HG02943 (cell line): ENCODE data around the gene NRF1.
"Not testable (repeated sequence)": the region's sequence is repeated elsewhere in the genome, so short reads cannot be mapped to it uniquely, and the experiment has no call there.

Experiments used
- ATAC-seq: cut with Tn5 transposase; IDR thresholded peaks from one replicate; pipeline ENCODE4 v1.9.1; 2021; ENCODE audit warnings: mild to moderate bottlenecking, low read depth, moderate library complexity; ENCODE audit not compliant: unreplicated experiment

NRF1 gene

DNA sequence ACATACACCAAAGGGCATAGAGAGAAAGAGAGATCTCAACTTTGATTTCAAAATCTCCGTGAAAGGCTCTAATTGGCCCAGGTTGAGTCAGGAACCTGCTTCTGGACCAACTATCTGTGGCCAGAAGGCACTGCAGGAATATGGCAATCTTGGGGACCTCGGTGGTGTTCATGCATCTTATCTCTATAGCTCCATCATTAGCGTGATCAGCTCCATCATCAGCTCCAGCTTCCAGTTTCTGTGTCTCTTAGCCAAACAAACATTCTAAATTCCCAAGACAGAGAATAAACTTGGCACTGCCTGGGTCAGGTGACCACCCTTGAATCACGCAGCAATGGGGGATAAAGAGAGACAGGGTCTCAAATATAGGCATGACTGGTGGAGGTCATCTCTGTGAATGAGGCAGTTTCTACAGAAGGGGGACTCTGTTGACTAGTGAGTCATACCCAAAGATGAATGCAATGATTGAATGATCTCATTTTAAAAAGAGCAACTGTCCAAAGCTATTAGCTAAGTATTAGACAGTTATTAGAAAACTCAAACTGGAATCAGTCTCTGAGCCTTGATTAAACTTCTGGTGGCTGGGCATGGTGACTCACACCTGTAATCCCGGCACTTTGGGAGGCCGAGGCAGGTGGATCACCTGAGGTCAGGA lies 5.4 kb upstream of the NRF1 start:
- ATAC-seq = no peak

DNA sequence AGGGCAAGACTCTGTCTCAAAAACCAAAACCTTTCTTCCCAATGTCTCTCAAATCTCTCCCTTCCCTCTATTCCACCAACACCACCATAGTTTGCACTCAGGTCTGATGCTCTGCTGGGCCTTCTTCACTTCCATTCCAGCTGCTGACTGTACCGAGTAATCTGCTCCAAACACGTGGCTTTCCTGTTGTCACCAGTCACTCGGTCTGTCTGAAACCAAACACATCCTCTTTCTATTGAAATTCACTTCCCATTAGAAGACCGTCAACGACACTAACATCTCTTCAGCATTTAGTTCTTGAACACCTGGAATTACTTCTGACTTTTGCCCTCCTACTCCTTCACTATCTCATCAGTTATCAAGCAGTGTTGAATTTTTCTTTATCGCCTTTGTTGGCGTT lies 4.7 kb upstream of the NRF1 start:
- ATAC-seq = no peak

DNA sequence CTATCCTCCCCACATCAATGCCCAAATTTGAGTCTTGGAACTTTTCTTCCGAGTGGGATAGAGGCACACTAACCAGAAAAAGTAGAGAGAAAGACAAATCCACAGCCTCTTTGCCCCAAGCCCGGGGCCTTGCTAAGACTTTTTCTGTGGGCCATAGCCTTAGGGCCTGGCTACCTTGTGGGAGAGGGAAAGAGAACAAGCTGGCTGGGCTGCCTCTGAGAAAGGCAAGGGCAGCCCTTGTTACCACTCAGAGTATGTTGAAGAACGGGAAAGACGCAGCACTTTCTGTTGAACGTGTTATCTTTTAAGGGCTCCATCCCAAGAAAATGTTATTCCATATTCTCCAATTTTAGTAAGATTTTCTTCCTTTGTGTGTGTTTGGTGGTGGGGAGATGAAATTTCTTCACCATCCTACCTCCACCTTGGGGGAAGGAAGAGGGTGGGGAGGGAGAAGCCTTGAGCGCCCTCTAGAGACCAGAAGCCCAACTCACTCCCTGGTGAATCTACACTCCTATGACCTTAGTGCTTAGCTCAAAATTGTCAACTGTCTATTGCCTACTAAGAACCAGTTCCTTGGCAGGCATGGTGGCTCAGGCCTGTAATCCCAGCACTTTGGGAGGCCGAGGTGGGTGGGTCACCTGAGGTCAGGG lies 3.9 kb upstream of the NRF1 start:
- ATAC-seq = no peak

DNA sequence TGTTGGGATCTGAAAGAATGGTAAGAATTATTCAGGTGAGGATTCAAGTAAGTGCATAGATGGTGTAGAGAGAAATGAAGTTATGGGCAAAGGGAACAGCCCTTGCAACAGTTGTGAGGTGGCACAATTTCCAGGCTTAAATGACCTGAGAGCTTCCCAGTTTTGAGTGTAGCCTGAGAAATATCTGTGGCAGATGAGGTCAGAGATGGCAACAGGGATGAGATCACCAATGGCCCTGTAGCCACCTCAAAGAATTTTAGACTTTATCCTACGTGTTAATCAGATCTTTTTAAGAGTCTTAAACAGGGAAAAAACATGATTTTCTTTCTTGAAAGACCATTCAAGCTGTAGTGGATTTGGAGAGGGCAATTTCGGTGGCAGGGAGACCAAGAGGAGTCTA lies 1.9 kb upstream of the NRF1 start:
- no peak for ATAC-seq

- ATAC-seq = no peak
These were observed 743 bp upstream of the NRF1 start for GRCh38 chr7:129610709-129611245.

DNA sequence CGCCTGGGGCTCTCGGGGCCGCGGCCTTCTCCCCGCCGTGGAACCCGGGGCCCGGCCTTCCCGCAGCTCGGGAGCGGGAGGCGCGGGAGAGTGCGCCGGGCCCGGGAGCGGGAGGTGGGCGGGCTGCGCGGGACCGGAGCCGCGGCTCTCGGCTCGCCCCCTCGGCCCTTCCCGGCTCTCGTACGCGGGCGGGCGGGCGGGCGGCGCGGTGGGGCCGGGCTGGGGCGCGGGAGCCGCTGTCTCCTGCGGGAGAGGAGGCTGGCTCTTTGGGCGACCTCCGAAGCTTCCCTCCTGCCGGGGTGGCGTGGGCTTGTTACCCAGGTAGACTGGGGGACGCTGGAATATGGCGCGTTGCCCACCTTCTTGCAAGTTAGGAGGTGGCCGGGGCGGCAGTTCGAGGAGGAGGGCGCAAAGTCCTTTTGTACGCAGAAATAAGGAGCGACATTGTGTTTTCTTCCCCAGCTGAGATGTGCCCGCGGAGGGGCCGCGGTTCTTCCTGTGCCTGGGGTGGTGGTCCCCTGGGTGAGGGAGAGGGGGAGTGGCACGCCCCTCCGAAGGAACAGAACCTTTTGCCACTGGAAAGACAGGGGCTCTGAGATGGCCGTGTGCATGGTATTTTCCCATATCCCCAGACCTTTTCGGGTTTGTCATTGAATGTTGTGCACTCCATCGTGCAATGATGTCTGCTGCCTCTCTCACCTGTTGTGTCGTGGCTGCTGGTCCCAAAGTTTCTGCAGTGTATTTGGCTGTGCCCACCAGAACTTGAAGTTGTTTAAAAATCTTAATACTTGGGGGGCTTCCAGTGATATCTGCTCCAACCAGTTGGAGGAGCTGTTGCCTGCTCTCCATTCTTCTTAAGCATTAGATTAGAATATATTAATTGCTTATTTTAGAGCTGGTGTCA lies 844 bp downstream of the NRF1 start:
- ATAC-seq = peak; percentile 7

DNA sequence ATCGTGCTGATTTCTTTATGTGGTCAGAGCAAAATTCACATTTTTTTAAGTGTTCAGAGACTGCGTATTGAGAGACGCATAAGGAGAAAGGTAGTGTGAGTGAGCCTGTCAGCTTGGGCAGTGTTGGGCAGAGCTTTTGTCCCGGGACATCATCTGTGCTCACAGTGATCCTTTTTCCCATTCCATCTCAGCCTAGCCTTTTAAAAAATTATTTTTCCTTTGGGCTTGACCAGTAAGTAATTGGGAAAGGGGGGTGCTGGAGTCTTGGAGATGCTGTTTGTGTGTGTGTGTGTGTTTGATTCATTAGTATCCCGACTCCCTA lies 1.5 kb downstream of the NRF1 start:
- no peak for ATAC-seq

GRCh38 chr7:129615018-129615417 lies 3.5 kb downstream of the NRF1 start:
- ATAC-seq = peak; percentile 37

- no peak for ATAC-seq
These were observed 5.0 kb downstream of the NRF1 start for GRCh38 chr7:129616530-129616929.

GRCh38 chr7:129617178-129617577 lies 5.7 kb downstream of the NRF1 start:
- no peak for ATAC-seq

DNA sequence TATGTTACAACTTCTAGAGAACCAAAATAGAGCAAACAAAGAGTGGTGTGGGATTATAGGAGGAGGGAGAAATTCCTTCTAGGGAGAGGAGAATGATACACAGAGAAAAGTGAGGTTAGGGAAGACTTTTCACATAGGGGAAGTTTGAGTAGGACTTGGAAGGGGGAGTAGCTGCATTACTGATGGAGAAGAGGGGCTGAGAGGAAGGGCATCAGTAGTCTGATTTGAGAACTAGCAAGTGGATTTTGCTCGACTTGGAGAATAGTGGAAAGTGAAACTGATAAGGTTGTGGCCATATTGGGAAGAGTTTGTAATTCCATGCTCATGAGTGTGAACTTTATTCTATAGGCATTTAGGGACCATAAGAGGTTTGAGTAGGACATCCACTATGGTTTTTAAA lies 6.1 kb downstream of the NRF1 start:
- no peak for ATAC-seq

GRCh38 chr7:129626896-129627295 lies 15.4 kb downstream of the NRF1 start:
- no peak for ATAC-seq

DNA sequence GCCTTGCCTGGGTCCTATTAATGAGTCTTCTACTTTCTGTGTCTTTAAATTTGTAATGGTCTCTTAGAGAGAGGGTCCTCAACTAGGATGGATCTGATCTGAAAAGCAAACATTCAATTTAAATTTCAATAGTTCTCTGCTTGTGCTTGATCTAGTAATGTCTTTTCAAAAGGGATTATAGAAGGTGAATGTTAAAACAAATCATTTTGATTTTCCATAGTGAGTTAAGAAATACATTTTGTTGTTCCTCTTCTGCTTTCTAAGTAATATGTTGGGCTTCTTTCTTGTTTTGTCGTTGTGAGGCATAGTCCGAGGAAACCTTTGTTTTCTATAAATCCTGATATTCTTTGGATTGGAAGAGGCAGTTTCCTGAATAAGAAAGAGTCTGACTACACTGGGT lies 18.8 kb downstream of the NRF1 start:
- ATAC-seq = no peak

DNA sequence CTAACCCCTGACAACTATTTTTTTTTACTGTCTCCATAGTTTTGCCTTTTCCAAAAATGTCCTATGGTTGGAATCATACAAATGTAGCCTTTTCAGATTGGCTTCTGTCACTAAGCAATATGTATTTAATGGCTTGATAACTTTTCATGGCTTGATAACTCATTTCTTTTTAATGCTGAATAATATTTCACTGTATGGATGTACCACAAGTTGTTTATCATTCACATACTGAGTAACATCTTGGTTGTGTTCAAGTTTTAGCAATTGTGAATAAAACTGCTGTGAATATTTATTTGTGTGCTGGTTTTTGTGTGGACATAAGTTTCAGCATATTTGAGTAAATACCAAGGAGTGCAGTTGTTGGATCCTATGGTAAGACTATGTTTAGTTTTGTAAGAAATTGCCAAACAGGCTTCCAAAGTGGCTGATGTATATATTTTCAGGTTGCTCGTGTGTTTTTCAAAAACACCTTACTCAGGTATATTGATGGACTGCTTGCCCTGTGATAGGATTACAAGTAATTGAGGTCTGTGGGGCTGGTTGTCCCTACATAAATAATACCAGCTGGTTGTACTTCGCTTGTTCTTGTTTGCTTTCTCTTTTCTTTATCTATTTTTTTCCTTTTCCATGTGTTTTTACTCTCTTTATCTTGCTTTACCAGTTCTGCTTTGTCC lies 23.0 kb downstream of the NRF1 start:
- ATAC-seq = no peak

GRCh38 chr7:129635300-129636029 lies 23.9 kb downstream of the NRF1 start:
- peak; percentile 75 for ATAC-seq

DNA sequence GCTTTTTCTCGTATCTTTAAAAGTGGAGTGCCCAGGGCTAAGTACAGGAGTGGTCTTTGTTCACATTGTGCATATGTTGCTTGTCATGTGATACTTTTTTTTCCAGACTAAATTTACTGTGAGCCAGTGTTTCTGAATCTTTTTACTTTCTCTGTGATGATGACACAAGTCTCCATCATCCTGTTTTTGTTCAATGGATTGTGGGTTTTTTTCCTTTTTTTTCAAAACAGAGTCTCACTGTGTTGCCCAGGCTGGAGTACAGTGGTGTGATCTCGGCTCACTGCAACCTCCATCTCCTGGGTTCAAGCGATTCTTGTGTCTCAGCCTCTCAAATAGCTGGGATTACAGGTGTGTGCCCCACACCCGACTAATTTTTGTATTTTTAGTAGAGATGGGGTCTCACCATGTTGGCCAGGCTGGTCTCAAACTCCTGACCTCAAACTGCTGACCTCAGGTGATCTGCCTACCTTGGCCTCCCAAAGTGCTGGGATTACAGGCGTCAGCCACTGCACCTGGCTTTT lies 24.6 kb downstream of the NRF1 start:
- not testable (repeated sequence) for ATAC-seq

GRCh38 chr7:129636641-129637040 lies 25.1 kb downstream of the NRF1 start:
- no peak for ATAC-seq

- no peak for ATAC-seq
These were observed 28.9 kb downstream of the NRF1 start for GRCh38 chr7:129640400-129640799.

GRCh38 chr7:129642871-129643549 lies 31.5 kb downstream of the NRF1 start:
- no peak for ATAC-seq
